Measurements from ENCODE around the gene LRRTM4. TPM values are rescaled to one million over a fixed set of nuclear protein-coding genes. Genes with fewer than 3 reads are reported as not detected.

Gene LRRTM4
- total RNA-seq, 6 donors from 2014 or later = 0.29 to 0.61 TPM; not detected in 4

GRCh38 chr2:77322431-77322830 lies 199.7 kb downstream of the LRRTM4 start:
- 75 to 80% methylated on average over 3 of the region's 3 CpGs for WGBS, 2 donors
- Histone ChIP-seq H3K9me3 (no peaks in the 10 kb centered on the region), H3K4me3 (no peak overlapping the region), H3K27me3 (no peaks in the 10 kb centered on the region), H3K36me3 (no peaks in the 10 kb centered on the region), H3K4me1 (no peaks in the 10 kb centered on the region), H3K27ac (no peak overlapping the region)
- DNase-seq (no peak), ATAC-seq (ENCODE audit: low FRiP score in 2 of 2) (no peak)
- TF ChIP-seq POLR2AphosphoS5 (IDR thresholded peaks at IDR 0.05) (no peak), EP300 (IDR thresholded peaks at IDR 0.05) (no peak), CTCF (IDR thresholded peaks at IDR 0.05) (no peak), POLR2A (IDR thresholded peaks at IDR 0.05) (no peak)

GRCh38 chr2:77314721-77315120 lies 207.5 kb downstream of the LRRTM4 start:
- Histone ChIP-seq H3K4me3 (no peak overlapping the region), H3K27me3 (no peaks in the 10 kb centered on the region), H3K27ac (no peak overlapping the region), H3K9me3 (no peaks in the 10 kb centered on the region), H3K36me3 (no peaks in the 10 kb centered on the region), H3K4me1 (no peaks in the 10 kb centered on the region)
- 28 to 33% methylated on average over 5 of the region's 5 CpGs for WGBS, 2 donors
- no peak for TF ChIP-seq POLR2AphosphoS5 (IDR thresholded peaks at IDR 0.05)
- TF ChIP-seq EP300 (IDR thresholded peaks at IDR 0.05) = no peak
- ATAC-seq (ENCODE audit: low FRiP score in 2 of 2) = no peak
- no peak for DNase-seq

- H3K4me1 ChIP-seq = no peaks in the 10 kb centered on the region
- no peaks in the 10 kb centered on the region for H3K27me3 ChIP-seq
- DNase-seq = no peak
- no peak overlapping the region for H3K4me3 ChIP-seq
- ATAC-seq (ENCODE audit: low FRiP score in 2 of 2) = no peak
- no peaks in the 10 kb centered on the region for H3K9me3 ChIP-seq
- no peak for TF ChIP-seq CTCF (IDR thresholded peaks at IDR 0.05)
- TF ChIP-seq POLR2A (IDR thresholded peaks at IDR 0.05) = no peak
- no peak for TF ChIP-seq EP300 (IDR thresholded peaks at IDR 0.05)
- no peak for TF ChIP-seq POLR2AphosphoS5 (IDR thresholded peaks at IDR 0.05)
- H3K27ac ChIP-seq = no peak overlapping the region
- H3K36me3 ChIP-seq = no peaks in the 10 kb centered on the region
- 50 to 59% methylated on average over 3 of the region's 3 CpGs for WGBS, 2 donors
These were observed 211.8 kb downstream of the LRRTM4 start for GRCh38 chr2:77310416-77310815.

GRCh38 chr2:77309725-77310124 lies 212.5 kb downstream of the LRRTM4 start:
- Histone ChIP-seq H3K4me3 (no peak overlapping the region), H3K27me3 (no peaks in the 10 kb centered on the region), H3K4me1 (no peaks in the 10 kb centered on the region), H3K9me3 (no peaks in the 10 kb centered on the region), H3K27ac (no peak overlapping the region), H3K36me3 (no peaks in the 10 kb centered on the region)
- DNase-seq (no peak), ATAC-seq (ENCODE audit: low FRiP score in 2 of 2) (no peak)
- WGBS, 2 donors = 67 to 75% methylated on average over 2 of the region's 2 CpGs
- no peak for TF ChIP-seq POLR2A (IDR thresholded peaks at IDR 0.05)

GRCh38 chr2:77301441-77301840 lies 220.7 kb downstream of the LRRTM4 start:
- 52 to 71% methylated on average over 1 of the region's 1 CpG for WGBS, 2 donors
- TF ChIP-seq EP300 (IDR thresholded peaks at IDR 0.05) (no peak), POLR2A (IDR thresholded peaks at IDR 0.05) (no peak), CTCF (IDR thresholded peaks at IDR 0.05) (no peak), POLR2AphosphoS5 (IDR thresholded peaks at IDR 0.05) (no peak)
- H3K27me3 ChIP-seq = no peaks in the 10 kb centered on the region

GRCh38 chr2:77296791-77297190 lies 225.4 kb downstream of the LRRTM4 start:
- H3K4me1 ChIP-seq = no peaks in the 10 kb centered on the region
- 79 to 91% methylated on average over 5 of the region's 5 CpGs for WGBS, 2 donors
- H3K27ac ChIP-seq = no peak overlapping the region
- no peaks in the 10 kb centered on the region for H3K27me3 ChIP-seq
- H3K9me3 ChIP-seq = no peaks in the 10 kb centered on the region
- H3K4me3 ChIP-seq = no peak overlapping the region
- ATAC-seq (ENCODE audit: low FRiP score in 2 of 2) (no peak), DNase-seq (no peak)
- TF ChIP-seq POLR2A (IDR thresholded peaks at IDR 0.05) (no peak), EP300 (IDR thresholded peaks at IDR 0.05) (no peak), CTCF (IDR thresholded peaks at IDR 0.05) (no peak), POLR2AphosphoS5 (IDR thresholded peaks at IDR 0.05) (no peak)
- no peaks in the 10 kb centered on the region for H3K36me3 ChIP-seq

More at GRCh38 chr2:77301441-77301840, 220.7 kb downstream of the LRRTM4 start:
- no peaks in the 10 kb centered on the region for H3K36me3 ChIP-seq
- H3K4me1 ChIP-seq = no peaks in the 10 kb centered on the region
- ATAC-seq (ENCODE audit: low FRiP score in 2 of 2) (no peak), DNase-seq (no peak)
- H3K9me3 ChIP-seq = no peaks in the 10 kb centered on the region
- no peak overlapping the region for H3K27ac ChIP-seq
- no peak overlapping the region for H3K4me3 ChIP-seq

All from upper lobe of left lung (tissue), 6 donors.